Neutrophil (primary cell): Measurements from ENCODE around the gene ARFGAP1.
A peak's percentile ranks its signal among the peaks of the same experiment; 100 is the strongest.

Source experiments
- H3K27ac ChIP-seq: fragments of 200-600 bp; sonication (generic); 2 replicates; pipeline ENCODE4 v1.5.1; 2016; ENCODE audit warnings: mild to moderate bottlenecking, moderate library complexity
- H3K27me3 ChIP-seq: fragments of 200-600 bp; sonication (generic); 2 replicates; pipeline ENCODE4 v1.6.0; 2016; ENCODE audit warnings: mild to moderate bottlenecking
- H3K36me3 ChIP-seq: fragments of 200-600 bp; sonication (generic); 2 replicates; pipeline ENCODE4 v1.5.1; 2017
- H3K4me1 ChIP-seq, 2 experiments: fragments of 200-600 bp in 1 of 2; sonication (generic) in 1 of 2; 1 replicate in 1 of 2; 2 replicates in 1 of 2; pipeline versions ENCODE4 v1.5.1 to v1.6.1; 2013 to 2016; ENCODE audit warnings: low read depth in 1 of 2, low read length in 1 of 2, mild to moderate bottlenecking in 1 of 2, moderate library complexity in 1 of 2; ENCODE audit not compliant: control insufficient read depth in 1 of 2, insufficient read depth in 1 of 2
- H3K4me3 ChIP-seq, 2 experiments: fragments of 200-600 bp in 1 of 2; sonication (generic) in 1 of 2; 1 replicate in 1 of 2; 2 replicates in 1 of 2; pipeline ENCODE4 v1.5.1; 2013 to 2016; ENCODE audit warnings: low read depth in 1 of 2, low read length in 1 of 2, mild to moderate bottlenecking in 1 of 2, moderate library complexity in 1 of 2
- H3K9me3 ChIP-seq: fragments of 200-600 bp; sonication (generic); 2 replicates; pipeline ENCODE4 v1.5.1; 2016
- TF ChIP-seq, protein P1 (sequence below): fragments of 200-600 bp; sonication (generic); IDR thresholded peaks from 2 replicates; pipeline ENCODE4 v1.5.1; 2016; ENCODE audit warnings: antibody characterized with exemption

The ARFGAP1 gene

DNA sequence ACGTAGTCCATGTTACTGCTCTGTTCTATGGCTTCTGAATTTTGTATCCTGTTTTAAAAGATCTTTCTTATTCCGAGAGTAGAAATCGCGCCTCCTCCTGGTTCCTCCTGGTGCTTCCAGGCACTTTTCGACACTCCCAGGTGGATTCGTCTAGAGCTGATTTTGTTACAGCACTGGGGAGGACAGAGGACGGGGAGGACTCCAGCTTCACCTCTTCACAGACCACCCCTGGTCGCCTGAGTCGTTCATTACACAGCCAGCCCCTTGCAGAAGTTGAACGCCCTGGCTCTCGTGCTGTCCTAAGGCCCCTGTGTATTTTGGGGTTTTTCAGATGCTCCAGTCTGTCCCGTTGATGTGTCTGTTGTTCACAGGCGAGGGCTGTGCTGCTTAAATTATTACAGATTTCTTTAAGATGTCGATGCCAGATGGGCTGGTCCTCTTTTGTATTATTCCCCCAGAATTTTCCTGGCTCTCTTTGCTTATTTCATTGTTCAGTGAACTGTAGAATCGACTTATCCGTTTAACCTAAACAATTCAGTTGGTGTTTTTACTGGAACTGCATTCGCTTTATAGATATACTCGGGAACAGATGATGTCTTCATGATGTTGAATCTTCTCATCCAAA lies 50.9 kb downstream of the ARFGAP1 start:
- Histone ChIP-seq H3K4me3 (no peak overlapping the region), H3K36me3 (no peaks in the 10 kb centered on the region), H3K27me3 (peaks cover 29% of the 10 kb centered on the region), H3K9me3 (peaks cover 10% of the 10 kb centered on the region), H3K4me1 (no peaks in the 10 kb centered on the region), H3K27ac (no peak overlapping the region)
- TF ChIP-seq, protein P1, sequence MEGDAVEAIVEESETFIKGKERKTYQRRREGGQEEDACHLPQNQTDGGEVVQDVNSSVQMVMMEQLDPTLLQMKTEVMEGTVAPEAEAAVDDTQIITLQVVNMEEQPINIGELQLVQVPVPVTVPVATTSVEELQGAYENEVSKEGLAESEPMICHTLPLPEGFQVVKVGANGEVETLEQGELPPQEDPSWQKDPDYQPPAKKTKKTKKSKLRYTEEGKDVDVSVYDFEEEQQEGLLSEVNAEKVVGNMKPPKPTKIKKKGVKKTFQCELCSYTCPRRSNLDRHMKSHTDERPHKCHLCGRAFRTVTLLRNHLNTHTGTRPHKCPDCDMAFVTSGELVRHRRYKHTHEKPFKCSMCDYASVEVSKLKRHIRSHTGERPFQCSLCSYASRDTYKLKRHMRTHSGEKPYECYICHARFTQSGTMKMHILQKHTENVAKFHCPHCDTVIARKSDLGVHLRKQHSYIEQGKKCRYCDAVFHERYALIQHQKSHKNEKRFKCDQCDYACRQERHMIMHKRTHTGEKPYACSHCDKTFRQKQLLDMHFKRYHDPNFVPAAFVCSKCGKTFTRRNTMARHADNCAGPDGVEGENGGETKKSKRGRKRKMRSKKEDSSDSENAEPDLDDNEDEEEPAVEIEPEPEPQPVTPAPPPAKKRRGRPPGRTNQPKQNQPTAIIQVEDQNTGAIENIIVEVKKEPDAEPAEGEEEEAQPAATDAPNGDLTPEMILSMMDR, result no peak

DNA sequence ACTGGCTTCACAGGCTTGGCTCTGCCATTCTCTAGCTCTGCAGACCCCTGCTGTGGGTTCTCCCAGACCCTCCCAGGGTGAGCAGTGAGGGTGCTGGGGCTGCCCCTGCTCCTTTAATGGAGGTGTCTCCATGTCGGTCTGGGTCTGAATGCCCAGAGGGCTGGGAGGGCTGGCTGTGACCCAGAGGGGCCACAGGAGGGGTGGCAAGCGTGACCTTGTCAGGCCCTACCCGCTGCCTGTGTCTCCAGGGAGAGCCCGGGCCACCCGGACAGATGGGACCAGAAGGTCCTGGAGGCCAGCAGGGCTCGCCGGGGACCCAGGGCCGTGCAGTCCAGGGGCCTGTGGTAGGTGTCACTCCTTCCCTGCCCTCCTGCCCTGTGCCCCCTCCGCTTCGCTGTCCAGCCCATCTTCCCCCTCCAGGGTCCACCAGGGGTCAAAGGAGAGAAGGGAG lies 52.4 kb downstream of the ARFGAP1 start:
- Histone ChIP-seq H3K27me3 (peaks cover 29% of the 10 kb centered on the region), H3K4me1 (no peaks in the 10 kb centered on the region), H3K27ac (no peak overlapping the region), H3K4me3 (no peak overlapping the region), H3K36me3 (no peaks in the 10 kb centered on the region), H3K9me3 (peaks cover 10% of the 10 kb centered on the region)
- TF ChIP-seq, protein P1, result no peak

DNA sequence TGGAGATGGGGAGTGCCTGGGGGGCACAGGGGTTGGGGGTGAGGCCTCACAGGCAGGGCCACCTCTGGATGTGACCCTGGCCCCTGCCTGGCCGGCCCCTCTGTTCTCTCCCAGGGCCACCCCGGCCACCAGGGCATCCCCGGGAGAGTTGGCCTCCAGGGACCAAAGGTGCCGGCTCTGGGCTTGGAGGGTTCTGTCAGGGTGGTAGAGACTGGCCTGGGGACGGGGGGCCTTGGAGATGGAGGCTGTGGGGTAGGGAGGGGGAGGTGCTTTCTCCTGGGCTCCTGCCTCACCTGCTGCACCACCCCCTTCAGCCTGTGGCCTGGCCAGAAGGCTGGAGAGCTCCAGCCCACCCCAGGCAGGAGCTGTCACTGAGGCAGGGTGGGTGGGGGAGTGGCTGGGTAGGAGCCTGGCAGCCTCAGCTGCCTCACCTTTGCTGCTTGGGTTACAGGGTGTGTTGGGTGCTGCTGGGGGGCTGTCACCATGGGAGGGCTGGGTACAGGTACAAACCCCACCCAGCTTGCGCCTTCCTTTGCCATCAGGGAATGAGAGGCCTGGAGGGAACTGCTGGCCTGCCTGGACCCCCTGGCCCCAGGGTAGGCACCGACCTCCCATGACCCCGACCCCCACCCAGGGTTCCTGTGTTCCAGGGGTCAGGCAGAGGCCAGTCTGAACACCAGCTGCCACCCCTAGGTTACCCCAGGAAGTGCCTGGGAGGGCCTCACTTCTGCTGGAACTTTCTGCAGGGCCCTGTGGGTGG lies 53.1 kb downstream of the ARFGAP1 start:
- H3K9me3 ChIP-seq, result peaks cover 10% of the 10 kb centered on the region
- no peak overlapping the region for H3K27ac ChIP-seq
- TF ChIP-seq, protein P1, result no peak
- H3K27me3 ChIP-seq, result peaks cover 29% of the 10 kb centered on the region
- H3K4me1 ChIP-seq, result no peaks in the 10 kb centered on the region
- no peaks in the 10 kb centered on the region for H3K36me3 ChIP-seq
- no peak overlapping the region for H3K4me3 ChIP-seq

DNA sequence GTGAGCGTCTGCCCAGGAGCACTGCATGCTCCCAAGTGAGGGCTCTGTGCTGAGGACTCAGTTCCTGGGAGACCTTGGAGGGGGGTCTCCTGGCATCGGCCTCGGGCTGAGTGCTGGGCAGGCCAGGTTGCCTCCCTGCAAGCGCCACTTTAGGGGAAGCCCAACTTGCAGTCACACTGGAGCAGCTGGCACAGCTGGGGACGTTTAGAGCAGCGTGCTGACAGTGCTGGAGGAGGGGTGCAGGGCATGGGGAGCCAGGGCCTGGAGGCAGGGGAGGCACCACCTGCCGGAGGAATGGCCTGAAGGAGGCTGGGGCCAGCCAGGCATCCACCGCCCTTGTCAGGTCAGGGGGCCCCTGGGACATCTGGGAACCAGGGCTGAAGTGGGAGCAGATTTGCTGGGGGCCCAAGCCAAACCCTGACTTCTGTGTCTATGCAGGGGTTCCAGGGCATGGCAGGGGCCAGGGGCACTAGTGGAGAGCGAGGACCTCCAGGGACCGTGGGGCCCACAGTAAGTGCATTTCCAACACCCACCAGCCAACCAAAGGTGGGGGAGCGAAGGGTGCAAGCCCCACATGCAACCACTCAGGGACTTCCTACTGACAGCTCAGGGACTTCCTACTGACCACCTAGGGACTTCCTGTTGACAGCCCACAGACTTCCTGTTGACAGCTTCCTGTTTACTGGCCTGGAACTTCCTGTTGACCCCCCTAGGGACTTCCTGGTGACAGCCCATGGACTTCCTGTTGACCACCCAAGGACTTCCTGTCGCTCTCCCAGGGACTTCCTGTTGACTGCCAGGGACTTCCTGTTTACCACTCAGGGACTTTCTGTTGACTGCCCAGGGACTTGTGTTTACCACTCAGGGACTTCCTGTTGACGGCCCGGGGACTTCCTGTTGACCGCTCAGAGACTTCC lies 54.0 kb downstream of the ARFGAP1 start:
- Histone ChIP-seq H3K4me3 (no peak overlapping the region), H3K9me3 (peaks cover 10% of the 10 kb centered on the region), H3K36me3 (no peaks in the 10 kb centered on the region), H3K4me1 (no peaks in the 10 kb centered on the region), H3K27me3 (peaks cover 29% of the 10 kb centered on the region), H3K27ac (peak overlapping the region; percentile 78)
- TF ChIP-seq, protein P1, result no peak

DNA sequence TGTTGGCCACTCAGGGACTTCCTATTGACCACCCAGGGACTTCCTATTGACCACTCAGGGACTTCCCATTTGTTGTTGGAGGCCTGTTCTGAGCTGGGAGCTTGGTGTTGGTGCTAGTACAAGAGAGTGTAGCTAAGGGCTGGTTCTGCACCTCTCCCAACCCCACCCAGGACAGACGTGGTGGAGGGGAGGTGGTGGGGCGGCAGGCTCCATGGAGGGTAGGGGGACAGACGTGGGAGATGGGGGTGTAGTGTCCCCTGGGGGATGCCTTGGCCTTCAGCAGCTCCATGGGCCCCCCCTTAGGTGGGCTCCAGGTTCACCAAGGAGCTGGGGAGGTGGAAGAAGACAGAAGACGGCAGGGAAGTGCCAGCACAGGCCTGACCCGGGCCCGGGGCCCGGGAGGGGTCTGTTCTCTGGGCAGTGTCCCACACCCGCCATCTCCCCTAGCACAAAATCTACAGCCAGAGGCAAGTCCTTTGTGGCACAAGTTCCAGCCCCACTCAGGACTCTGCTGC lies 54.7 kb downstream of the ARFGAP1 start:
- Histone ChIP-seq H3K9me3 (peaks cover 10% of the 10 kb centered on the region), H3K4me1 (no peaks in the 10 kb centered on the region), H3K27me3 (peaks cover 24% of the 10 kb centered on the region), H3K4me3 (no peak overlapping the region), H3K27ac (peak overlapping the region; percentile 78), H3K36me3 (no peaks in the 10 kb centered on the region)
- TF ChIP-seq, protein P1, result no peak
